ENCODE measurements around the gene ZNF260. TPM values are rescaled to one million over a fixed set of nuclear protein-coding genes. Genes with fewer than 3 reads are reported as not detected.

Gene ZNF260
- total RNA-seq, 1 donor, result 23.9 TPM

GRCh38 chr19:36483653-36484052, 44.4 kb downstream of the ZNF260 start:
- no peak for DNase-seq (ENCODE audit: low read depth)
- no peak for TF ChIP-seq CTCF (IDR thresholded peaks at IDR 0.05; ENCODE audit: insufficient read depth, low read length)
- H3K4me3 ChIP-seq (ENCODE audit: low read depth, low read length), result no peak overlapping the region

- no peak overlapping the region for H3K4me3 ChIP-seq (ENCODE audit: low read depth, low read length)
- DNase-seq (ENCODE audit: low read depth), result no peak
- TF ChIP-seq CTCF (IDR thresholded peaks at IDR 0.05; ENCODE audit: insufficient read depth, low read length), result no peak
These were observed 45.2 kb downstream of the ZNF260 start for GRCh38 chr19:36482876-36483275.

Other genes with a start within 250 kb of the ZNF260 start
- 3.2 and 6.6 TPM in 2 replicates for gene ZFP14, start 149.1 kb downstream of the ZNF260 start, total RNA-seq (ENCODE audit: low replicate concordance)
- 7.7 and 12.6 TPM in 2 replicates for gene ZFP82, start 109.6 kb downstream of the ZNF260 start, total RNA-seq (ENCODE audit: low replicate concordance)
- gene ZNF566, start 38.7 kb downstream of the ZNF260 start, total RNA-seq (ENCODE audit: low replicate concordance), result 11.6 TPM in 2 replicates
- 10.5 TPM in 2 replicates for gene ZNF529, start 45.0 kb upstream of the ZNF260 start, total RNA-seq (ENCODE audit: low replicate concordance)
- 4.6 and 17.7 TPM in 2 replicates for gene ZNF382, start 77.0 kb upstream of the ZNF260 start, total RNA-seq (ENCODE audit: low replicate concordance)
- gene ZNF461, start 138.6 kb upstream of the ZNF260 start, total RNA-seq (ENCODE audit: low replicate concordance), result 13.3 and 31.2 TPM in 2 replicates
- gene ZNF567, start 159.3 kb upstream of the ZNF260 start, total RNA-seq (ENCODE audit: low replicate concordance), result 5.0 and 6.6 TPM in 2 replicates
- gene ZNF850, start 244.5 kb upstream of the ZNF260 start, total RNA-seq (ENCODE audit: low replicate concordance), result 3.0 and 5.4 TPM in 2 replicates

Measured in fibroblast of the aortic adventitia (primary cell).